Activated CD4-positive, alpha-beta T cell treated with anti-CD3 and anti-CD28 coated beads, Interleukin-10, Interleukin-2, amounts not matched to agents 100 ng/mL and 50 ng/mL, durations not matched to agents 16 hours and 8 hours (primary cell): ENCODE data around the gene FGFRL1.

Experiments
- DNase-seq: peaks from one replicate; pipeline ENCODE4 v3.0.0-alpha.2; 2020

Gene FGFRL1

DNA sequence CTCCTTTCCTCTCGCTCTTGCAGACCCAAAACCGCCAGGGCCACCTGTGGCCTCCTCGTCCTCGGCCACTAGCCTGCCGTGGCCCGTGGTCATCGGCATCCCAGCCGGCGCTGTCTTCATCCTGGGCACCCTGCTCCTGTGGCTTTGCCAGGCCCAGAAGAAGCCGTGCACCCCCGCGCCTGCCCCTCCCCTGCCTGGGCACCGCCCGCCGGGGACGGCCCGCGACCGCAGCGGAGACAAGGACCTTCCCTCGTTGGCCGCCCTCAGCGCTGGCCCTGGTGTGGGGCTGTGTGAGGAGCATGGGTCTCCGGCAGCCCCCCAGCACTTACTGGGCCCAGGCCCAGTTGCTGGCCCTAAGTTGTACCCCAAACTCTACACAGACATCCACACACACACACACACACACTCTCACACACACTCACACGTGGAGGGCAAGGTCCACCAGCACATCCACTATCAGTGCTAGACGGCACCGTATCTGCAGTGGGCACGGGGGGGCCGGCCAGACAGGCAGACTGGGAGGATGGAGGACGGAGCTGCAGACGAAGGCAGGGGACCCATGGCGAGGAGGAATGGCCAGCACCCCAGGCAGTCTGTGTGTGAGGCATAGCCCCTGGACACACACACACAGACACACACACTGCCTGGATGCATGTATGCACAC, 13.6 kb downstream of the FGFRL1 start:
- no peak for DNase-seq

DNA sequence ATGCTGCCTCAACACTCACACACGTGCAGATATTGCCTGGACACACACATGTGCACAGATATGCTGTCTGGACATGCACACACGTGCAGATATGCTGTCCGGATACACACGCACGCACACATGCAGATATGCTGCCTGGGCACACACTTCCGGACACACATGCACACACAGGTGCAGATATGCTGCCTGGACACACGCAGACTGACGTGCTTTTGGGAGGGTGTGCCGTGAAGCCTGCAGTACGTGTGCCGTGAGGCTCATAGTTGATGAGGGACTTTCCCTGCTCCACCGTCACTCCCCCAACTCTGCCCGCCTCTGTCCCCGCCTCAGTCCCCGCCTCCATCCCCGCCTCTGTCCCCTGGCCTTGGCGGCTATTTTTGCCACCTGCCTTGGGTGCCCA, 14.7 kb downstream of the FGFRL1 start:
- peak; percentile 52 for DNase-seq

DNA sequence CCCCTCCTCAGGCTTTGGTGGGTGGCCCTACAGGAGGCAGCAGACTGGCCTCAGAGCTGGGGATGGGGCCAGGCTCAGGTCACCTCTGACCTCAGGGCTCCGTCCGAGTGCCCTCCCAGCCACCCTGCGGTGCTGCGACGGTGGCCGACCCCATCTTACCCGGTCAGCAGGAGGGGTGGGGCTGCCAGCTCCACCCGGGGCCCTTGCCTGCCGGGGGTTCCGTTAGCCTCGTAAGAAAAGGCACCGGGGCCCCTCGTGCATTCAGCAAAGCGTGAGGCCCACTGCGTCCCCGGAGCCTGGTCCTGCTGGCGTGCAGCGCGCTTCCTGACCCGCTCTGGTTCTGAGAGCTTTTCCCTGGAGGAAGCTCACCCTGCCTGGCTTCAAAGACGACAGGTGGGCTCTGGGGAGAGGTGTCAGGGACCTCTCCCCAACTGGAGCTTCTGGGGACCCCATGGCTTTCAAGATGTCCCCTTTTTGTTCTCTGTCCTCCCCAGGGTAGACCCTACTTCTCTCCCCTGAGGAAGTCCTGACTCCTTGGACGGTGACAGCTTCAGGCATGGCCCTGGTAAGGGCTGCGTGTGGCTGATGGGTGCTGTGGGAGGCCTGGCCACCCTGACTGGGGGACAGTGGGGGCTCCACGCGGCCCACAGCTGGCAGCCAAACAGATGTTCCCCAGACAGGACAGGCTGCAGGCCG, 15.9 kb downstream of the FGFRL1 start:
- no peak for DNase-seq

DNA sequence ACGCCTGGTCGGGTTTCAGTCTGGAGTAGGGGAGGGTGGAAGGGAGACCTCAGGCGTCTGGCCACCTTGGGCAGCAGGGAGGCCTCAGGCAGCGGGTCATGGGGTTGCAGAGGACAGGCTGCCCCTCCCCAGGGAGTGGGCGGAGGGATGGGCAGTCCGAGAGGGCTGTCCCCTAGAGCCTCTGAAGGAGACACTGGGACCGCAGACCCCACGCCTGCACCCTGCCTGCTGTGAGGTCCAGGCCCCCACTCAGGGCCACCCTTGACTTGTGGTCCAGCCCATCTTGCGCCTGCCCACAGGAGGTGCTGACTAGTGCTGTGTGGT, 16.5 kb downstream of the FGFRL1 start:
- no peak for DNase-seq

DNA sequence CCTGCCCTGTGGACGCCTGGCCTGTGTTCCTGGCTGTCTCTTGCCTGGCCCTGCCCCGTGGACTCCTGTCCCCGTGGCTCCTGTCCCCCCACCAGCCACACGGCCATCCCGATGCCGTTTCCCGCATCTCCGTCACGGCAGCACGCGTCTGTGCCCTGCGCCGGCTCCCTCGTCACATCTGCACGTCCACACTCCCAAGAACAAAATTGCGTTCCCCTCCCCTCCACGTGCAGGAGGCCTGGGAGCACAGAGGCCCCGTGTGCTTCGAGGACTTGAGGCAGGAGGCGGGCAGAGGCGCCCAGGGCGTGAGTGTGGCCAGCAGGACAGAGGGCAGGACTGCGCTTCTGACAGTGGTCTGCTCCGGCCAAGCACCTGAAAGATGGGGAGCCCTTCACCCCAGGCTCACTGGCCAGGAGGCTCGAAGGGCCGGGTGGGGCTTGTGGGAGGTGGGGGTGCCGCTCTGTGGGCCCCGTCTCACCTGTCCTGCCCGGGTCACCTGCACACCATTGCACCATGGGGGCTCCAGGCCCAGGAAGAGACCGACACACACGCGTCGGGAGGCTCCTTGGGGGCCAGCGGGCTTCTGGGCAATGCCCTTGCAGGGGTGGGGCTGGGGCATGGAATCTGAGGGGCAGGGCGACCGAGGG, 17.3 kb downstream of the FGFRL1 start:
- DNase-seq = no peak

DNA sequence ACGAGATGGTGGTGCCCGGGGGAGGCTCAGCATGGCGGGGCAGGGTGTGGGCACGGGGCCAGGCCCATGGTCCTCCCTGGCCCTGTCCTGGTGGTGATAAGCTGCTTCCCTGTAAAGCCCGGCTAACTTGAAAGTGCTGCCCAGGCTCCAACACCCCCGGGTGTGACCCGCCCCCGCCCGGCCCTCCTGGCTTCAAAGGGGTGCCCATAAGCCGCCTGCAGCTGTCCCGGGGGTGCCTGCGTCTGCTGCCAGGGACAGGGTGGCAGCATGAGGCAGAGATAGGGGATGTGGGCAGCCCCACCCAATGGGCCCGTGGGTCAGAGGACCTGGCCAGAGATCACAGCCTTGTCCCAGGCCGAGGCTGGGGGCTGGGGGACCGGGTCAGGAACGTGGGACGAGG, 18.1 kb downstream of the FGFRL1 start:
- no peak for DNase-seq

DNA sequence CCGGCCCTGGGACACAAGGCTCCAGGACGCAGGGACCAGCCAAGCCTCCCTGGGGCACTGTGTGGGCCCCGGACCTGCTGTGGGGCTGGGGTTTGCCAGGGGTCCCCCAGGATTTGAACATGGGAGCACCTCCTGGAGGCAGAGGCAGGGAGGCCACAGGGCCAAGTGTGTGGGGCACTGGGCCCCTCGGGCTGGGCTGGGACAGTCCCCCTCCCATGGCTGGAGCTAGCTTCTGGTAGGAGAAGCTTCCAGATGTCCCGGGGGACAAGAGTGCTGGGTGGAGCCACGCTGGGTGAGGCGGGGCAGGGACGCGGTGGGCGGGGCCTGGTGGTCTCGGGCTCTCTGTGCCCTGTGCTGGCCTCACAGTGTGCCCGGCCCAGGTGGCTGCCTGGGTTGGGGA, 18.6 kb downstream of the FGFRL1 start:
- no peak for DNase-seq

DNA sequence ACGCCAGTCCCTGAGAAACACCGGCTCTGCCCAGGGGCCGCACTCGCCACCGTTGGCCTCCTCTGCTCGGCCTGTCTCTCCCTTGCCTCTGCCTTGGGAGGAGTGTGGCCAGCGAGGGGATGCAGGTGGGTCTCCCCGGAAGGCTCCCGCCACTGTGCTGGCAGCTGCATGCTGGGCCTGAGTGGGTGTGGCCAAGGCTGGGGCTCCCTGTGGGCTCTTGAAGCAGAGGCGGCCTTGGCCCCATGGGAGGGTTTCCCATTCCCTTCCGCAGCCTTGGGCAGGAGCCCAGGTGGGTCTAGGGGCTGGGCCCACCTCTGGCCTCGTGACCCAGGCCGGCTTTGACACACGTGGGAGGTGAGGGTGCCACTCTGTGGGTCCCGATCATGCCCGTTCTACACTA, 19.1 kb downstream of the FGFRL1 start:
- no peak for DNase-seq

DNA sequence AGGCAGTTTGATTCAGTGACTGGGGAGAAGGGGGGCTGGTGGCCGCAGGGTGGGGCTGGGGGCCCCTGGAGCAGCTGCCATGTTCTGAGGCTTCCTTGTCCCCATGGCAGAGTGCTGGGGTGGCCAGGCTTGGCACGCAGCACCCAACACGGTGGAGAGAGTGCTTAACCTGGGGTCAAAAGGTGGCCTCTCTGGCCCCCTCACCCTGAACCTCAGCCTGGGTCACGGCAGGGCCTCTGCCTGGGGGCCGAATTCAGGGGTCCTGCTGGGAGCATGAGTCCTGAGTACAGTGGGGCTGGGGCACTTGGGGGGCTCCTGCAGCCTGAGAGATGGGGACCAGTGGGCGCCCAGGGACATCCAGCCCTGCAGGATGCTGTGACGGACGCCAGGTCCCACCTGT, 19.9 kb downstream of the FGFRL1 start:
- DNase-seq = no peak

DNA sequence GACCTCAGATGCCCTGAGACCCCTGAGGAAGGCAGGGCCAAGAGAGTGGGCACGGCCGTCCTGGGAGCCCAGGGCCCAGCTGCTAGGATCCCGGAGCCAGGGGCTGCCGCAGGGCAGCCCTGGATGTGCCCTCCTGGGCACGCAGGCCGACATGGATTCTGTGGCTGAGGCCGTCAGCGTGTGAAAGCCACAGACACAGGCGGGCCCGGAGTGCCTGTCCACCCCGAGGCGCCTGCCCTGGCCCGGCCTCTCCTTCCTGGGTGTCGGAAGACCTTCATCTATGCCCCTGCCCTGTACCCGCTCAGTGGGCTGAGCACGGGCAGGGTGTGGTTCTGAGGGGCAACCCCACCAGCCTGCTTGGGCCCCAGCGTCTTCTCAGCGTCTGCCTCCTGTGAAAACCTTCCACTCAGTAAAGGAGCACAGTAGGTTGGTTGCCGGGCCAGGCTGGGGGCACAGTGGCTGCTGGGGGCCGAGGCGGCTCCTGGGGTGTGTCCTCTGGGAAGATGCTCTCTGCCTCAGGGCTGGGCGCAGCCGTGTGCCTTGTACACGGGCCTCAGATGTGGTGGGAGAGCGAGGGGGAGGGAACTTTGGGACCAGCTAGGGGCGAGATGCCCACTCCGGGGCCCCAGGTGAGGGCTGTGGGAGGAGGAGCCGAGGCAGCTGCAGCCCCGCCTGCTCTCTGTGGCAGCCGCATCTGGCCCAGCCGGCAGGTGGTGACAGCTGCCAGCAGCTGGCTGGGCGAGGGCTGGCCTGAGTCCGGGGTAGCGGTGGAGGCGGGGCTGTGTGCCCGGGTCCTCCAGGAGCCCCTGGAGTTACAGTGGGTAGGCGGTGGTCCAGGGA, 20.8 kb downstream of the FGFRL1 start:
- DNase-seq = peak; percentile 12

DNA sequence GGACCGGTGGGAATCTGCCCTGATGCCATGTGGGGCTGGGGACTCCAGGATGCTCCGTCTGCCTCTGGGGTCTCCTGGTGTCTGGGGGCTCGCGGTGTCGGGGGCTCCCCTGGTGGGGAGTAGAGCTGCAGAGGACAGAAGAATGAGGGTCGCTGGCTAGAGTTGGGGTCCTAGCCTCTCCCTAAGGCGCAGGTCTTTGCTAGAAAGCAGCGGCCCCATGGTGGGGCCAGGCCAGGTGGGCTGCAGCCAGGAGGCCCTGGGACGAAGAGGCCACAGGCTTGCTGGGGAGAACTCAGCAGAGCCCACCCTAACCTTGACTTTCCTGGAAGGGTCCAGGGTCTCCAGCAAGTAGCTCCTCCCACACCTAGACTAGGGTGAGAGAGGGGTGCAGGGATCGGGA, 21.4 kb downstream of the FGFRL1 start:
- no peak for DNase-seq

DNA sequence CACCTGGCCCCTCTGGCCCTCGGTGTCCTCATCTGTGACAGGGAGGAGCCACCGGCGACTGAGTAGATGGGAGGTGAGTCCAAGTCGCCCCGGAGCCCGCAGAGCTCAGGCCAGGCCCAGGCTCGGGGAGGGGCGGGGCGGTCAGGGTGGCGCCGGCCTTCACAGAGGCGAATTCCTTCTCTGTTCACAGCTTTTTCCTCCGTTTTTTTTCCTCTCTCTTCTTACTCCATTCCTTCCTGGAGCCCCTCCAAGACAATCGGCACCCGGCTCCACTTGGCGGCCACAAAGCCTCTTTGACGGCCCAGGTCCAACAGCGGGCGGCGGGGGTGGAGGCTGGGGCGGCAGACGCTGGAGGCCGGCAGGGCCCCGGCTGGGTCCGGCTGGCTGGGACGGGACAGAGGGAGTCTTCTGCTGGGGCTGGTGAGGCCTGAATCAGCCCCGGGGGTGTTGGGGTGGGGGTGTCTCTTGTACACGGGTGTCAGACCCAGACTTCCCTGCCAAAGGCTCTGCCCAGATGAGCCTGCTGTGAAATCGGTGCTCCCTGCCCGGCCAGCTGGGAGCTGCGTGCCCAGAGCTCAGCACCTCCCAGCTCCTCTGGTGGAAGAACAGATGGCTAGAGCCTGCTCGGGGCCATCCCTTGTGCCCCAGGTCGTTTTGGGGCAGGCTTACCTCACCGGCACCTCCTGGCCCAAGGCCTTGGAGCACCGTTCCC, 22.6 kb downstream of the FGFRL1 start:
- no peak for DNase-seq

DNA sequence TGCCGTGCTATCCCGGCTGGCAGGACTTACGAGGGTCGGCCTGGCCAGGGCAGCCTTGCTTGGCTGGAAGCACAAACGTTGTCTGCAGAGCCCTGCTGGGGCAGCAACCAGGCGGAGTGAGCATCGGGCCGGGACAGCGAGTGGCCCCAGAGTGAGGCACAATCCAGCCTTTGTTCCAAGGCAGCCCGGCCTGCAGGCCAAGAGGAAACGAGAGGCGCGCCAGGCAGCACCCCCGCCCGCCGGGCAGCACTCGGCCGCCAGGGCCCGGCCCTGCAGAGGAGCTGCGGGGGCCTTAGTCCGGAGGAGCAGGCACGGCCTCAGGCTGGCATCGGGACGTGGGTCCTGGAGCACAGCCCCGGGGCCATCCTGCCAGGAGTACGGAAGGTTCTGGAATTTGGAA, 24.1 kb downstream of the FGFRL1 start:
- no peak for DNase-seq

DNA sequence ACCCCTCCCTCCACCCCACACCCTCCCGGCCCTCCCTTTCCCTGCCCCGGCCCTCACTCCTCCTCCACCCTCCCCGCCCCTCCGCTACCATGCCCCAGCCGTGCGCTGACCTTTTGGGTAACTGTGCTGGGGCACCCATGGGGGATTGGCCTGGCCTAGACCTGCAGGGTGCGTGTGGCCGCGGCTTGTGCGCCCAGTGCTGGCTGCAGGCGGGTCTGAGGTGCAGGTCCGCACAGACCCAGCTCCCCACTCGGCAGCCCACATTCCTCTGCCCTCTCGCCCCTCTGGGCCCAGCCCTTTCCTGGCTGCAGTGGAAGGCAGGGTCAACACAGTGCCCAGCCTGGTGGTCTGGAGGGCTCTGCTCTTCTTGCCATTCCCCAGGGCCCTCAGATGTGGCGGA, 24.7 kb downstream of the FGFRL1 start:
- DNase-seq = no peak

DNA sequence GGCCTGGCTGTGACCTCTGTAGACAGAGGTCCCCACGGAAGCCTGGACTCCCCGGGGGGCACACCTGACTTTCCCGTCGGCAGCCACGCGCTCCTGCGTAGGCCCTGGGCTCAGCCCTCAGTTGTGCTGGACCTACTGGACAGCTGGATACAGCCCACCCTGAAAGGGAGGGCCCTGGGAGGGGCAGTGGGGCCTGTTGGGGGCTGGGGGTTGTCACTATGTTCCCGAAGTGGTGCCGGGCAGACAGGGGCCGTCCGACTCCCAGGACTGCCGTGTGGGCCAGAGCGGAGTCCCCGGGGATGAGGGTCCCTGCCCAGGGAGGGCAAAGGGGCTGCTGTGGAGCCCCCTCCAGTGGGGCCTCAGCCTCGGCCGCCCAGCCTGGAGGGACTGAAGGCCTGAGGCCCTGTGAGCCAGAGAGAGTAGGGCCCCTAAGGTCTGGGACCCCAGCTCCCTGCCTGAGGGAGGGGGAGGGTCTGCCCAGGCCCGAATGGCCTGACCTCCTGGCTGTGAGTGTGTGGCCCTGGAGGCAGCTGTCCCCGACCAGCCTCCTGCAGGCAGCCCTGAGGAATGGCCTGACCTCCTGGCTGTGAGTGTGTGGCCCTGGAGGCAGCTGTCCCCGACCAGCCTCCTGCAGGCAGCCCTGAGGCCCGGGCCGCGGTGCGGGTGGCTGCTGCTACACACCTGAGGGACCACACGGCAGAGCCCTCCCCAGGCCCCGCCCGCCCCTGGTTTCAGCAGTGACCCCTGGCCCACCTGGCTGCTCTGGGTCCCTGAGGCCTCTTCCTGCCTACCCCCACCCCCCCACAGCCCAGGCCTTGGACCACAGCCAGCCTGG, 25.8 kb downstream of the FGFRL1 start:
- DNase-seq = no peak

DNA sequence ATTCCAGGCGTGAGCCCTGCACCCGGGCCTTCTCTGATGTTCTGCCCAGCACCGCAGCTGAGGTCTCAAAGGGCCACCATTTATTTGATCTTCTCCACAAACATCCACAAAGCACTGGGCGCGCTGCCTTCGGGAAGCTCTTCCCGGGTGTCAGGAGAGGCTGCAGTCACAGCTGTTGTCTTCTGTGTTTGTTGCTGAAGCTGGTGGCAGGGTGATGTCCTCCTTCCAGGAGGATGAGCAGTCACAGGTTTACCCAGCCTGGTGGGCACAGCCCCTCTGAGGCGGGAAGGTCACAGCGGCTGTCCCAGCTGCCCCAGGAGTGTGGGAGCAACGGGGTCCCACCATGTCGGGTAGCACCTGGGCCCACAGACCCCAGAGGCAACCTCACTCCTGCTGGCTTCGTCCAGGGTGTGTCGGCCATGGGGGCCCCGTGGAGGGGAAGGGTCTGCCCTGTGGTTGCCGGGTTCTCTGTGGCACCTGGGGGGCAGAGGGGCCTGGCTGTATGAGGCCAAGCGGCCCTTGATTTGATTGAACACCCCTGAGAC, 27.6 kb downstream of the FGFRL1 start:
- no peak for DNase-seq

DNA sequence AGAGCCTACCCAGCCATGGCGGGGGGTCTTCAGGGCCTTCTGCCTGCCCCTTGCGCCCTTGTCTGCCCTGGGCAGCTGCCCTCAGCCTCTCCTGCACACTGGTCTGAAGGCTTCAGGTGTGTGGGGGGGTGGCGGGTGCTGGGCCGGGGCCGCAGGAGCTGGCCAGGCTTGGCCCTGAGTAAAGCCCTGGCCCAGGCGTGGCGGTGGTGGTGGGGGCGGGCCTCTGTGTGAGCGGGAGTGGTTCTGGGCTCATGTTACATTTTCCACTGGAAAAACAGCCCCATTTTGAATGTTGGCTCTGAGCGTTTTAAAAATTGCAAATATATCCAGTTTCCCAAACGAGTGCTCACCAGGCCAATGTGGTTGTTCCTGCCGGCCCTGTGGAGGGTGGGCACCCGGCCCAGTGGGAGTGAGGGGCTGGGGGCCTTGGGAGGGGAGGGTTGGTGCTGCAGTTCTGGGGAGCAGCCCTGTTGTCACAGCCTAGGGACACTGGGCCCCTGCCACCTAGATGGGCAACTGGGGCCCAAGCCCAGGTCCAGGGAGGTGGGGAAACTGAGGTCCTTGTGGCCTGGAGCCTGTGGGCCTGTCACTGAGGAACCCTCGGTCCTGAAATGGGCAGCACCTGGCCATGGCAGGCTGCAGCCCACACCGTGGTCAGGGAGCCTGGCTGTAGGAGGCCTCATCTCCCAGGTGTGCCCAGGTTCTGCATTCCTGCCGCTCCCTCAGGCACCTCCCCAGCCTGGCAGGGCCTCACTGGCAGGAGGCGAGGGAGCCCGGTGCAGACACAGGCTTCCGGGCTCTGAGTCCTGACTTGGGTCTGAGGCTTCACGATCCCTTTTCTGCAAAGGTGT, 28.3 kb downstream of the FGFRL1 start:
- no peak for DNase-seq

DNA sequence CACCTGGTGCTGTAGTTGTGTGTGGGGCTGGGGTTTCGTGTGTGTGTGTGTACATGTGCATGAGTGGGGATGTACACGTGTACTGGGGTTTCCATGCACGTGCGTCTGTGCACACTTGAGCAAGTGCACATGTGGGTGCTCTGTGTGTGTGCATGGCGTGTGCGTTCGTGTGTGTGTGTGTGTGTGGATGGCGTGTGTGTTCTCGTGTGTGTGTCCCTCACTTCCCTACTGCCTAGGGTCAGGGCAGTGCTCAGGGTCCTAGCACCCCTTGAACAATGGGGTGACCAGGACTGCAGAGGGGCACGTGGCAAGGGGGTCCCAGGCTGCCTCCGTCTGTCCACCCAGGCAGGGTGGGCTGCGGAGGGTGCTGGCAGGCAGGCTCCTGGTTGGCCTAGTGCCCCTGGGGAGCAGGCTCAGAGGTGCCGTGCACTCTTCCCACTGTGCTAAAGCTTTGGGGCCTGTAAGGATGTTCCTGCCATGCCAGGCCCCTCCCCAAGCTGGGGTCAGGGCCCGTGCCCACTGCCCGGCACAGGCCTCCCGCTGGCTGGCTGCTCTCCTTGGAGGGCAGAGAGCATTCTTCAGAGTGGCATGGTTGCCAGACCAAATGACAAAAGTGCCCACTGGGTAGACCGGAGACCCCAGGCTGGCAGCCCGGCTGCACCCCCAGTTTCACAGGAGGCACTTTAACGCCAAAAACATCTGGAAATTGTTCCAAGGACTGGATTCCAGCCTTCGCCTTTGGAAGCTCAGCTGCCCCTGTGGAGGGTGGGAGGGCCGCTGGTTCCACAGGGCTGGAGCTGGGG, 29.1 kb downstream of the FGFRL1 start:
- DNase-seq = no peak

DNA sequence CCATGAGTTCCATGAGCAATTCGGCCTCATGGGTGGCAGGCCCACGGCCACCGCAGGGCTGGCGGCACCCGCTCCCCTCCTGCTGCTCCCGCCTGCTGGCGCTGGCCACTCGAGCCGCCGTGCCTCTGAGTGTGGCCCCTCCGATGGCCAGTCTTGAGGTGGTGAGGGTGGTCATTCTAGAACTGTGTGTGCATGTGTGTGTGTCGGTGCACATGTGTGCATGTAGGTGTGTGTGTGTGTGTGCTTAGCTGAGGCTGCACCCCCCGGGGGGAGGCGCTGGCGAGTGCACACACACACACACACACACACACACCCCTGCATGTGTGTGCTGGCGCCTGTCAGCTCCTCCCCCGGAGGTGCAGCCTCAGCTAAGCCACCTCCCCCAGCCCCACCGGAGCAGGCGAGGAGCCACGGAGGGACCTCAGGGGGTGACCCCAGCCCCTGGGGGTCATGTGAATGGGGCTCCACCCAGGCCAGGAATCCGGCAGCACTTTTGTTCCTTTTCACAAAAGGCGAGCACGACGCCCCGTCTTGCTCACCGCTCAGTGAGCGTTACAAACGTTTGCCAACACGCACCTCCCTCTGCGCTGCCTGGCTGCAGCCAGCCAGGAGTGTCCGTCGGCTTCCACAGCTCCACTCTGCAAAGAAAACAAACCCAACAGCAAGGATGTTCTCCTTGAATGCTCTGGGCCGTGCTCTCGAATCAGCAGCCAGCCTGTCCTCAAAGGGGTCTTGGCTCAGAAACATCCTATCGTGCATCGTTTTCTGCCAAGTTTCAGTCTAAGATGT, 29.9 kb downstream of the FGFRL1 start:
- DNase-seq = no peak
